Naive thymus-derived CD8-positive, alpha-beta T cell (primary cell): ENCODE measurements around the gene ATG10. TPM values are rescaled to one million over a fixed set of nuclear protein-coding genes. Genes with fewer than 3 reads are reported as not detected.
"Not testable (repeated sequence)": the region's sequence is repeated elsewhere in the genome, so short reads cannot be mapped to it uniquely, and the experiment has no call there.

Experiments used
- ATAC-seq, 2 donors: fragments of 150-1000 bp; cut with Tn5 transposase in 1 of 2; sonication (Bioruptor Pico), chemical (Tn5 transposase) in 1 of 2; 1 replicate in 1 of 2; 2 replicates in 1 of 2; pipeline ENCODE4 v1.10.0; 2021; ENCODE audit warnings: mild to moderate bottlenecking in 2 of 2, moderate library complexity in 2 of 2
- POLR2A ChIA-PET: fragments of 350-600 bp; sonication (Branson Sonifier 250); formaldehyde crosslinking; loops from one replicate; lab custom pipeline; 2021; ENCODE audit warnings: antibody characterized with exemption; lab: Charles Lee
- DNase-seq, 10 donors: peaks; one replicate each; pipeline versions ENCODE4 v3.0.0 to v3.0.0-alpha.2; 2020 to 2022
- H3K27ac Mint-ChIP-seq, 10 donors: one replicate each; pipeline ENCODE4 v1.8.0; 2020 to 2022; ENCODE audit warnings: mild to moderate bottlenecking in 10 of 10, mixed read lengths in 10 of 10, moderate library complexity in 4 of 10, inconsistent platforms in 1 of 10
- H3K27me3 Mint-ChIP-seq, 5 donors: one replicate each; pipeline ENCODE4 v1.8.0; 2021 to 2022; ENCODE audit warnings: mixed read lengths in 5 of 5
- H3K36me3 Mint-ChIP-seq, 3 donors: one replicate each; pipeline ENCODE4 v1.8.0; 2020 to 2022; ENCODE audit warnings: mixed read lengths in 3 of 3, mild to moderate bottlenecking in 2 of 3, inconsistent platforms in 1 of 3
- H3K4me1 Mint-ChIP-seq, 4 donors: one replicate each; pipeline ENCODE4 v1.8.0; 2021 to 2022; ENCODE audit warnings: mixed read lengths in 4 of 4
- H3K4me3 Mint-ChIP-seq, 10 donors: one replicate each; pipeline ENCODE4 v1.8.0; 2020 to 2022; ENCODE audit warnings: mild to moderate bottlenecking in 10 of 10, mixed read lengths in 10 of 10, moderate library complexity in 6 of 10, inconsistent platforms in 1 of 10
- H3K9me3 Mint-ChIP-seq, 9 donors: one replicate each; pipeline ENCODE4 v1.8.0; 2020 to 2022; ENCODE audit warnings: mixed read lengths in 9 of 9, mild to moderate bottlenecking in 3 of 9, inconsistent platforms in 1 of 9, moderate library complexity in 1 of 9
- polyA plus RNA-seq, 3 donors: library from polyadenylated mRNA; unstranded; fragments of 300-500 nt; fragmentation: Illumina TruSeq; gene quantifications; one replicate each; pipeline ENCODE4 v1.2.3, GENCODE V29; 2021
- total RNA-seq, 8 experiments: library from RNA in 2 of 8; stranded (reverse) in 2 of 8; gene quantifications; one replicate each; pipeline ENCODE4 v1.2.3 and lab custom pipeline; 2021 to 2026

ATG10 gene
- total and polyA plus RNA-seq, 5 experiments from 2014 or later, result 9.2 to 11.8 (median 9.8) TPM

DNA sequence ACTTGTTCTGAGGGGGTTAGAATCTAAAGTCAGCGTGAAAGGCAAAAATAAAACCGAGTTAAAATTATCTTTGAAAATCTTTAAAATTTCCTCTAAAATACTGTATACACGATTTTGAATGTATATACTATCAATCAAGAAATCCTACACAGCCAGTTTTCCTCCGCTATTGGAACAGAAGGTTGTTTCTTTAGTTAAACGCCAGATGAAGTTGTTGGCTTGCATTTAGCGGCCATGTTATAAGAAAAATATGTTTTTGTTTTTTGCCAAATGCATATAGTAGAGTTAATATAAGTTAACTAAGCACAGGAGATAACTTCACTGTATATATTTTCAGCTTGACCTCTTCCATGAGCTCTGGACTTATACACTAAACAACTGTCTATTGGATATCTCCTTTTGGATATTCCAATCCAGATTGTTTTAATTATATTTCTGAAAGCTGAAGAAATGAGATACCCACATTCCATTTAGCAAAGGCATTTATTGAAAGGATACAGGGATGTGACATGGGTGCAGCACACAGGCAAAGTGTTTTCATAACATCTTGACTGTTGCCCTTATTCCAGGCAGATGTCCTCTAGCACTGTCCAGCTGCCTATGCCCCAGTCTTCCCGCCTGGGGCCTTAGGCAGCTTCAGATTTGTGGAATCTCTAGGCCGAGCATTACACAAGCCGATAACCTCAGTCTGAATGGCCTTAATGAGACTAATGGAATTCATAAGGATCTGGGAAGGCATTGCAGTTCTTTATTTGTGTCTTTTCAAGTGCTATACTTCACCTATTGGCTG is 10.0 kb upstream of the ATG10 start:
- no peaks in the 10 kb centered on the region for H3K9me3 Mint-ChIP-seq
- no peak overlapping the region for H3K4me3 Mint-ChIP-seq
- H3K4me1 Mint-ChIP-seq, result no peaks in the 10 kb centered on the region
- H3K27me3 Mint-ChIP-seq, result no peaks in the 10 kb centered on the region
- POLR2A ChIA-PET, result no interaction called here
- DNase-seq (no peak), ATAC-seq (no peak)
- peak overlapping the region in 1 of 10 donors; percentile 7 for H3K27ac Mint-ChIP-seq
- no peaks in the 10 kb centered on the region for H3K36me3 Mint-ChIP-seq

DNA sequence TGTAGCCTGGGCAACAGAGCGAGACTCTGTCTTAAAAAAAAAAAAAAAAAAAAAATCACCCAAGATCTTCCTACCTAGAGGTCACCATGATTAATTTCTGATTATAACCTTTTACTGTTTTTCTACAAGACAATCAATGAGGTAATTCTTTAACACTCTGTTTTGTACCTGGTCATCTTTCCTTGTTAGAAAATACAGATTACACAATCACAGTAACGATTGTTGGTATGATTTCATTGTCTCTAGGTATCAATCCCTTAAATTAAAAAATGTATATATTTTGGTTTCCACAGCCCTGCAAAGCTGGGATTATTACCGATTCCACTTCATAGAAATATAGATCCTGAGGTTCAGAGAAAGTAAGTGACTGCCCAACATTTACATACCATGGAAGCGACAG is 8.3 kb upstream of the ATG10 start:
- Mint-ChIP-seq H3K4me1 (no peaks in the 10 kb centered on the region), H3K4me3 (no peak overlapping the region), H3K9me3 (no peaks in the 10 kb centered on the region), H3K27ac (no peak overlapping the region), H3K27me3 (peaks cover 0 to 1% (median 0%) of the 10 kb centered on the region in 5 donors), H3K36me3 (no peaks in the 10 kb centered on the region)
- ATAC-seq (no peak), DNase-seq (no peak)
- POLR2A ChIA-PET, result no interaction called here

DNA sequence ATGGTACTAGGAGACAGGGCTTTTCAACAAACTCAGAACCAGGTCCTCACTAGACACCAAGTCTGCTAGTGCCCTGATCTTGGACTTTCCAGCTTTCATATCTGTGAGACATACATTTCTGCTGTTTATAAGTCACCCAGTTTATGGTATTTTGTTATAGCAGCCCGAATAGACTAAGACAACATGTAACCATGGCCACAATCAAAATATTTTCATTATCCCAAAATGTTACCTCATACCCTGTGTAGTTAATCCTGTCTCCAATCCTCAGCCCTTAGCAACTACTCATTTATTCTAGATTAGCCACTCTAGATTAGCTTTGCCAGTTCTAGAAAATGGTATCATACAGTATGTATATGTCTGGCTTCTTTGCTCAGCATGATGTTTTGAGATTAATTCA is 6.3 kb upstream of the ATG10 start:
- no peak for DNase-seq
- Mint-ChIP-seq H3K9me3 (no peaks in the 10 kb centered on the region), H3K36me3 (no peaks in the 10 kb centered on the region), H3K27ac (no peak overlapping the region), H3K4me3 (no peak overlapping the region), H3K4me1 (peaks cover 0 to 3% (median 0%) of the 10 kb centered on the region in 4 donors), H3K27me3 (peaks cover 0 to 1% (median 0%) of the 10 kb centered on the region in 5 donors)
- no peak for ATAC-seq
- POLR2A ChIA-PET, result no interaction called here

DNA sequence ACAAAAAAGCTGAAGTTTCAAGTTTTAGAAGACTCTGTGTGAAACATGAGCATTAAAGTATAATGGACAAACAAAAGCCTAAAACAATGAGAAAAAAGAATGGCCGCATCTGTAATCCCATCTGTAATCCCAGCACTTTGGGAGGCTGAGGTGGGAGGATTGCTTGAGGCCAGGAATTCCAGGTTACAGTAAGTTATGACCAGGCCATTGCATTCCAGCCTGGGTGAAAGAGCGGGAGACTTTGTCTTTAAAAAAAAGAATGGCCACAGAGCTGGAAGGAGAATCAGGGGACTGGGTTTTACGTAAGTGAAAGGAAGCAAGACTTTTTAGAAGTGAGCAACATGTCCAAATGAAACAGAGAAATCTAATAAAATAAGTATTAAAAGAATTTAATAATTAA is 2.6 kb upstream of the ATG10 start:
- ATAC-seq (no peak), DNase-seq (no peak)
- Mint-ChIP-seq H3K36me3 (no peaks in the 10 kb centered on the region), H3K4me3 (peak overlapping the region in 1 of 10 donors; percentile 24), H3K9me3 (no peaks in the 10 kb centered on the region), H3K27ac (peak overlapping the region in 2 of 10 donors; percentile 17 to 77), H3K27me3 (peaks cover 0 to 1% (median 0%) of the 10 kb centered on the region in 5 donors), H3K4me1 (peaks cover 2 to 24% (median 22%) of the 10 kb centered on the region in 4 donors)
- POLR2A ChIA-PET, result no interaction called here

DNA sequence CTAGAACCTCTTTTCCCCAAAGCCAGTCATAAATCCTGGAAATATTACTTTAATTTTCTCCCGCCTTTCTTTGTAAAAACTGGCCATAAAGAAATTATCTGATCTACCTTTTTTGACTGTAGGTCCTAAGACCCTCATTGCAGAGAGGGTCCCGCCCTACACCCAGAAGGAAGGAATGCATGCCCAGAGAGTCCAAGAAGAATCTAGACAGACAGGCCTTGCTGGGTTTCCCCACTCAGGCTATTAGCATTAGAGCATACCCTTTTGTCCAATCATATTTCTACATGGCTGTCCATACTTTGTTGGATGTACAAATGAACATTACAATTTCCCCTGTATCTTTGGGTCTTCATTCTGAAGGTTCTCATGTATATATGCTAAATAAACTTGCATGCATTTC is 1.9 kb upstream of the ATG10 start:
- peak overlapping the region in 5 of 10 donors; percentile 20 to 47 (median 31) for H3K4me3 Mint-ChIP-seq
- H3K27me3 Mint-ChIP-seq, result peaks cover 0 to 1% (median 0%) of the 10 kb centered on the region in 5 donors
- H3K9me3 Mint-ChIP-seq, result no peaks in the 10 kb centered on the region
- POLR2A ChIA-PET, result interaction anchor here (2.5 to 2.9 kb wide), 2 partner anchors 118 to 220 kb away, joined by 24 to 33 read pairs; partner anchors contain the start of gene SSBP2
- DNase-seq (no peak), ATAC-seq (no peak)
- no peaks in the 10 kb centered on the region for H3K36me3 Mint-ChIP-seq
- H3K27ac Mint-ChIP-seq, result peak overlapping the region in 8 of 10 donors; percentile 12 to 87 (median 73)
- H3K4me1 Mint-ChIP-seq, result peaks cover 6 to 29% (median 24%) of the 10 kb centered on the region in 4 donors

DNA sequence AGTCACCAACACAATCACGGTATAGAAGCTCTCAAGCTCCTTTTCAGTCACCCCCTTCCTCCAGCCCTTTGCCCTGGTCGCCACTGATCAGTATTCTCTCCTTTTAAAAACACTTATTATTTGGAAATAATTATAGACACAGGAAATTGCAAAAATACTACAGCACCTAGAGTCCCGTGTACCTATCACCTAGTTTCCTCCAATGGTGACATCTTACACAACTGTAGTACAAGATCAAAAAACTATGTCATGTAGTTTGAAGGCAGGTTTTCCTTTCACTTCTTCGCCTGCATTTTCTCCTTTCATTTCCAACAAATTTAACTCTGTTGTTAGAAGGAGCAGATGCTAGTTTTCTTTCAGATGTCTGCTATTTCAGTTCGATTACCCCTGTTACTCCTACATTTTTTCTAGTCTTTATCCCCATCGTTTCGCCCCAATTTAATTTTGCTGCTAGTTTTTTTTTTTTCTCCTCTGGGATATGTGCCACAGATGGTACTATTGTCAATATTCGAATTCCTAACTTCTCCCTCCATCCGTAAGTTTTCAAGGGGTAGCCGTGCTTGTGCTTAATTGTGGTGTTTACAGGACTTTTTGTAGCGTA is 612 bp upstream of the ATG10 start:
- H3K4me1 Mint-ChIP-seq, result peaks cover 6 to 29% (median 25%) of the 10 kb centered on the region in 4 donors
- DNase-seq (peak in 5 of 10 donors; percentile 21 to 72 (median 62)), ATAC-seq (peak; percentile 39 to 59)
- H3K9me3 Mint-ChIP-seq, result no peaks in the 10 kb centered on the region
- POLR2A ChIA-PET, result interaction anchor here (0.7 to 2.9 kb wide), 5 partner anchors 115 to 306 kb away, joined by 3 to 33 read pairs (median 4); partner anchors contain the start of gene SSBP2
- peak overlapping the region; percentile 96 to 100 (median 99) for H3K27ac Mint-ChIP-seq
- H3K4me3 Mint-ChIP-seq, result peak overlapping the region; percentile 93 to 100 (median 98)
- peaks cover 0 to 3% (median 0%) of the 10 kb centered on the region in 3 donors for H3K36me3 Mint-ChIP-seq
- H3K27me3 Mint-ChIP-seq, result peaks cover 0 to 1% (median 0%) of the 10 kb centered on the region in 5 donors

DNA sequence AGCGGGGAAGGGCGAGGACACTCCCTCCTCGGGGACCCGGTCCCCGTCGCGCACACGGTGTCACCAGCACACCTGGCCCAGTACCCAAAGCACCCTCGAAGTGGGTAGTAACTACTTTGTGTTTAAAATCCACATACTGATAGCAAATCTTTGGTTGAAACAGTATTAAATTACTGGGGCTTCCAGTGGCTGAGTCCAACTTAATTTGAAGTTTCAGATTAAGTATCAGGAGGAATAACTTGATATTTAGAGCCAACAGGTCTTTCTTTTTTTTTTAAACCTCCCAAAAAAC is 615 bp downstream of the ATG10 start:
- H3K4me3 Mint-ChIP-seq, result peak overlapping the region; percentile 56 to 100 (median 78)

DNA sequence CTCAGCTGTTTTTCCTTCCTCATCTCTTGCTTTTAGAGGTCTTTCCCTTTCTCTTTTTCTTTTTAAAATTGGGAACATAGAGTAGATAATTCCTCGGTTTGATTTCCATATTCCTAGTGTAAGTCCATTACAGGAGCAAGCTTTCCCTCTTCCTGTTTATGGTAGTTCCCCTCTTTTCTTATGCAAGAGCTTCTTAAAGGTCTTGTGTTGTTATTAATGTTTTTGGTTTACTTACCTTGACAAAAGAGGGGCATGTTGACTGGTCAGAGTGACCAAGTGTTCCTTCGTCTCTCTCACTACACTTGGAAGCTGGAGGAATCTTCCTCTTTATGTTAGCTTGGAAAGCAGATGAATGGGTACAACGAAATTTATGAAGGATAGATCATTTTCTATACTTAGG is 8.3 kb downstream of the ATG10 start:
- POLR2A ChIA-PET, result no interaction called here
- H3K36me3 Mint-ChIP-seq, result peaks cover 5 to 47% (median 36%) of the 10 kb centered on the region in 3 donors
- DNase-seq, result no peak
- peak overlapping the region in 4 of 10 donors; percentile 4 to 42 (median 32) for H3K27ac Mint-ChIP-seq
- peaks cover 0 to 7% (median 2%) of the 10 kb centered on the region in 4 donors for H3K4me1 Mint-ChIP-seq
- ATAC-seq, result no peak
- H3K9me3 Mint-ChIP-seq, result peaks cover 0 to 3% (median 0%) of the 10 kb centered on the region in 9 donors
- no peak overlapping the region for H3K4me3 Mint-ChIP-seq
- H3K27me3 Mint-ChIP-seq, result no peaks in the 10 kb centered on the region

More for the DNA sequence above, 615 bp downstream of the ATG10 start:
- DNase-seq, result no peak
- Mint-ChIP-seq H3K27ac (peak overlapping the region; percentile 55 to 100 (median 88)), H3K9me3 (no peaks in the 10 kb centered on the region), H3K36me3 (peaks cover 0 to 9% (median 7%) of the 10 kb centered on the region in 3 donors), H3K4me1 (peaks cover 6 to 29% (median 25%) of the 10 kb centered on the region in 4 donors), H3K27me3 (peaks cover 0 to 1% (median 0%) of the 10 kb centered on the region in 5 donors)
- POLR2A ChIA-PET, result interaction anchor here (2.5 to 2.9 kb wide), 2 partner anchors 121 to 222 kb away, joined by 24 to 33 read pairs; partner anchors contain the start of gene SSBP2
- ATAC-seq, result peak in 1 of 2 donors; percentile 53

DNA sequence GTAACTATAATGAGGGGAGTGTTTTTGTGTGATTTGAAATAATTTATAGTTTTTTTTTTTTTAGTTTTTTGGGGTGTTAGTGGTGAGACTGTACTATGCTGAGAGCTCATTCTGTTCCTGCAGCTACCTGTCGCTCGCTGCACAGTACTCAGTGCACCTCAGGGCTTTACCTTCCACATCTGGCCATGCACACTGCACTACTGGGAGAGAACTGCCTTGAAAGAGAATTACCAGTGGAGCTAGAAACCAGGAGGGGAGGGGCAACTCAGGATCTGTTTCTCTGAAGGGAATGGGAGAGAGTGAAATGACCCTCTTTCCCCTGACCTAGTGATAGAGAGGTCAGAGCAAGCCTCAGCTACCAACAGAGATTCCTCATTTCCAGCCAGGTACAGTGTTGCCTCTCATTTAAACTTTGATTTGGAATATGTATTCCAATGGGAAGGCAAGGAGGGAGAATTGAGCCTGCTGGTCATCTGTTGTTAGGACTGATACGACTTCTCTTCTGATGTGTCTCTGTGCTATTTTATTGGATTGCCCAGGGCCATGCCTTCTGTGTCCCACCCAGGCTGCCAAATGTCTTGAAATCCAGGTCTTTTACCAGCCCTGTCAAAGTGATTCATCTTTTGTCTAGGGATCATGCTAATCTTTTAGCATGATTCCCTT is 8.9 kb downstream of the ATG10 start:
- DNase-seq, result no peak
- H3K36me3 Mint-ChIP-seq, result peaks cover 5 to 45% (median 39%) of the 10 kb centered on the region in 3 donors
- H3K4me1 Mint-ChIP-seq, result peaks cover 0 to 7% (median 2%) of the 10 kb centered on the region in 4 donors
- H3K9me3 Mint-ChIP-seq, result peaks cover 0 to 3% (median 0%) of the 10 kb centered on the region in 9 donors
- H3K4me3 Mint-ChIP-seq, result no peak overlapping the region
- peak overlapping the region in 3 of 10 donors; percentile 26 to 57 (median 39) for H3K27ac Mint-ChIP-seq
- no peak for ATAC-seq
- H3K27me3 Mint-ChIP-seq, result no peaks in the 10 kb centered on the region
- POLR2A ChIA-PET, result interaction anchor here (0.5 kb wide), 1 partner anchor 129 kb away, joined by 3 read pairs; no protein-coding TSS in a partner anchor

DNA sequence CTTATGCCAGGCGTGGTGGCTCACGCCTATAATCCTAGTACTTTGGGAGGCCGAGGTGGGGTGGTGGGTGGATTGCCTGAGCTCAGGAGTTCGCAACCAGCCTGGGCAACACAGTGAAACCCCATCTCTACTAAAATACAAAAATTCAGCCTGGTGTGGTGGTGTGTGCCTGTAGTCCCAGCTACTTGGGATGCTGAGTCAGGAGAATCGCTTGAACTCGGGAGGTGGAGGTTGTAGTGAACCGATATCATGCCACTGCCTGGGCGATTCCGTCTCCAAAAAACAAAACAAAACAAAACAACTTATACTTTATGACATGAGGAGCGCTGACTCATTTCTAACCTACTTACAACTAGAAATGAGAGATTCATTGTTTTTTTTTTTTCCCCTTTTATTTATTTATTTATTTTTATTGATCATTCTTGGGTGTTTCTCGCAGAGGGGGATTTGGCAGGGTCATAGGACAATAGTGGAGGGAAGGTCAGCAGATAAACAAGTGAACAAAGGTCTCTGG is 10.4 kb downstream of the ATG10 start:
- ATAC-seq, H3K4me1 Mint-ChIP-seq, H3K9me3 Mint-ChIP-seq, POLR2A ChIA-PET, H3K27me3 Mint-ChIP-seq, H3K4me3 Mint-ChIP-seq, DNase-seq: not testable (repeated sequence)
- Mint-ChIP-seq H3K27ac (peak overlapping the region in 1 of 10 donors; percentile 57), H3K36me3 (peaks cover 5 to 46% (median 41%) of the 10 kb centered on the region in 3 donors)

DNA sequence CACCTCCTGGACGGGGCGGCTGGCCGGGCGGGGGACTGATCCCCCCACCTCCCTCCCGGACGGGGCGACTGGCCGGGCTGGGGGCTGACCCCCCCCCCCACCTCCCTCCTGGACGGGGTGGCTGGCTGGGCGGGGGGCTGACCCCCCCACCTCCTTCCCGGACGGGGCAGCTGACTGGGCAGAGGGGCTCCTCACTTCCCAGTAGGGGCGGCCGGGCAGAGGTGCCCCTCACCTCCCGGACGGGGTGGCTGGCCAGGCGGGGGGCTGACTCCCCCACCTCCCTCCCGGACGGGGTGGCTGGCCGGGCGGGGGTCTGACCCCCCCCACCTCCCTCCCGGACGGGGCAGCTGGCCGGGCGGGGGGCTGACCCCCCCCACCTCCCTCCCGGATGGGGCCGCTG is 11.3 kb downstream of the ATG10 start:
- DNase-seq, ATAC-seq, H3K27me3 Mint-ChIP-seq, H3K4me3 Mint-ChIP-seq, H3K4me1 Mint-ChIP-seq, POLR2A ChIA-PET, H3K27ac Mint-ChIP-seq, H3K9me3 Mint-ChIP-seq: not testable (repeated sequence)
- H3K36me3 Mint-ChIP-seq, result peaks cover 5 to 46% (median 41%) of the 10 kb centered on the region in 3 donors

DNA sequence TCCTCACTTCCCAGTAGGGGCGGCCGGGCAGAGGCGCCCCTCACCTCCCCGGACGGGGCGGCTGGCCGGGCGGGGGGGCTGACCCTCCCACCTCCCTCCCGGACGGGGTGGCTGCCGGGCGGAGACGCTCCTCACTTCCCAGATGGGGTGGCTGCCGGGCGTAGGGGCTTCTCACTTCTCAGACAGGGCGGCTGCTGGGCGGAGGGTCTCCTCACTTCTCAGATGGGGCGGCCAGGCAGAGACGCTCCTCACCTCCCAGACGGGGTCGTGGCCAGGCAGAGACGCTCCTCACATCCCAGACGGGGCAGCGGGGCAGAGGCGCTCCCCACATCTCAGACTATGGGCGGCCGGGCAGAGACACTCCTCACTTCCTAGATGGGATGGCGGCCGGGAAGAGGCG is 11.7 kb downstream of the ATG10 start:
- DNase-seq, ATAC-seq, H3K27ac Mint-ChIP-seq, H3K4me3 Mint-ChIP-seq, POLR2A ChIA-PET, H3K27me3 Mint-ChIP-seq, H3K4me1 Mint-ChIP-seq, H3K9me3 Mint-ChIP-seq: not testable (repeated sequence)
- H3K36me3 Mint-ChIP-seq, result peaks cover 1 to 46% (median 39%) of the 10 kb centered on the region in 3 donors
